HG03060 (cell line): ENCODE data around the gene BCL11B.

Experiments
- ATAC-seq: cut with Tn5 transposase; IDR thresholded peaks from one replicate; pipeline ENCODE4 v1.9.1; 2021; ENCODE audit warnings: low read depth, moderate number of reproducible peaks; ENCODE audit not compliant: unreplicated experiment

Gene BCL11B

DNA sequence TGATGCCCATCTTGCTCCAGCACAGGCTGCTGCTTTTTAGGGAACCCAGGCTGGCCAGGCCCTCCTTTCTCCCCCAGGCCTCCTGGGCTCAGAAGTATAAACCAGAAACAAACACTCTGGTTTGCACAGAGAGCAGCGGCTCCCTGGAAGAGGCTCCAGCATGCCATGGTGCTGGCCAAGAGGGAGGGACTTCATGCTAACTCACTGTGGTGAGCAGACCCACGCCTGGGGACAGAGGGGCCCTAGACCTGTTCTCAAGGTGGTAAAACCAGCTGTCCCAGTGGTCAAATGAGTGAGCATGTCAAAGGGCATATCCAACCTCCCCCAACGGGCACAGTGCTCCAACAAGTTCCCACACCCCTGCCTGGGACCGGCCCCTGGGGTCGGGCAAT, 15.5 kb downstream of the BCL11B start:
- no peak for ATAC-seq

DNA sequence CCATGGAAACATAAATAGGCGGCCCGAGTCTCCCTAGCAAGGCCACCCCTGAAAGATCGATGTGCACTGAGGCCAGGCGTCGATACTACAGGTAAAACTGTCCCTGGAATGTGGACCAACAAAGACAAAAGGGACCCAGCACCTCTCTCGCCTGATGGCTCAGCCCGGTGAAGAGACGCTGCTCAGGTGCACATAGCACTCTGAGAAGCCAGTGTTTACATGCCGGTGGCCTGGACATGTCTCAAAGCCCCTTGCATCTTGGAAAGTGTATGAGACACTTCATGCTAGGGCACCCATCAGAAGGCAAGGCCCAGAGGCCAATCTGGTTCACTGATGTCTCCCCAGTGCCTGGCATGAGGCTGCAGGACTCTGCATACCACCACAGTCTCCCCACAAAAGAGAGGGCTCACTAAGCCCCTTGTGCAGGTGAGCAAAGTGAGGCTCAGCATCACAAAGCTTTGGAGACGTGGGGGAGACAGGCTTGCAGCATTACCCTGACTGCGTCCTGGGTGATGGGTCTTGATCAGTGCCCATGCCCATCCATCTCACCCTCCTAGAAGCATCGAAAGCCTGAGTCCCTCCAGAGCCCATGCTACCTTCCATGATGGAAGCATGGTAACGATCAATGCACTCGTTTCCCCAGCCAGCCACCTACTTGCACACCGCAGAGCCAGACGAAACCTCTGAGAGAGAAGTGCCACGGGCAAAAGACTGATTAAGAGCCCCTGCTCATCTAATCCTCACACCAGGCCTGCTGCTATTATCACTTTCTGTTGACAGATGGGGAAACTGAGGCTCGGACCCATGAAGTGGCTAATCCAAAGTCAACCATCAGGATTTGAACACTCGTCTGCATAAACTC, 16.1 kb downstream of the BCL11B start:
- no peak for ATAC-seq

DNA sequence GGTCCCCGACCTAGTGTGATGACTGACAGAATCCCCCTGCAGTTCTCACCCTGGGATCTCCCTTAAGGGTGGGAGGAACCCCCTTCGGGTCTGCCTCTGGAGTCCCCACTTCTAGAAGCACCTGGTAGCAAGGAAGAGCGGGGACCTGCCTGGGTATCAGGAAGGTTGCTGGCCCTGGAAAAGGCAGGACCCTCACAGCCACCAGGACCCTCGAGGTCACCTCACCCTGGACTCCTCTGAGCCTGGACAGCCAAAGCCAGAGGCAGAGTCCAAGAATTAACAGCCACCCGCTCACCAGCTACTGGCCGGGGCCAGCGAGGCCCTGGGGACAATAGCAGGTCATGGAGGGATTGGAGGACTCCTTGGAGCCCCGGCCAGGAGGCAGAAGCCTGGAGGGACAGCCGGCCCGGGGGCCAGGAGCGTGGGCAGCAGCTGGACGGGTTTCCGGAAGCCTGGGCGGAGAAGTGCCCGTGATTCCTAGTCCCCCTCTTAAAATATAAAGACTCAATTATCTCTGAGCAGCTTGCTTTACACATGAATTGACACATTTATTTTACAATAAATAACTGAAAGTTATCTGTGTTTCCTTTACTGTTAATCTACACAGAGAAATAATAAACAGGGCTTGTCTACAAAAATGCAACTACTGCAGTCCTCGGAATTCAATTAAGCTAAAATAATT, 17.5 kb downstream of the BCL11B start:
- no peak for ATAC-seq

DNA sequence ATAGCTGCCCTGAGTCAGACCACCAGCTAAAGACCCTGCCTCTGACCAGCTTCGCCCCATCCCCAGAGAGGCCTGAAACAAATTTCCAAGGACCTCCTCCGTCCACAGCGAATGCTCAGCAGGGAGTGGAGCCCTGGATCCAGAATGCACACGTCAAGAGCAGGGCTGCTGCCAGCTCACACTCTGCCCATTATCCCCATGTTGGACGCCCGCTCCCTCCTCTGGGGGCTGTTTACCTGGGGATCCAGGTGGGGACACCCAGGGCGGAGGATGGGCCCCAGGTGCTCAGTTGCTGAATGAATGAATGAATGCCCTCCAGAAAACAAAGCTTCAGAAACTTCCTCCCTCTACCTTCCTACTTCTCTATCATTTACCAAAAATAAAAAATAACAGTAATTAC, 18.1 kb downstream of the BCL11B start:
- ATAC-seq: no peak

DNA sequence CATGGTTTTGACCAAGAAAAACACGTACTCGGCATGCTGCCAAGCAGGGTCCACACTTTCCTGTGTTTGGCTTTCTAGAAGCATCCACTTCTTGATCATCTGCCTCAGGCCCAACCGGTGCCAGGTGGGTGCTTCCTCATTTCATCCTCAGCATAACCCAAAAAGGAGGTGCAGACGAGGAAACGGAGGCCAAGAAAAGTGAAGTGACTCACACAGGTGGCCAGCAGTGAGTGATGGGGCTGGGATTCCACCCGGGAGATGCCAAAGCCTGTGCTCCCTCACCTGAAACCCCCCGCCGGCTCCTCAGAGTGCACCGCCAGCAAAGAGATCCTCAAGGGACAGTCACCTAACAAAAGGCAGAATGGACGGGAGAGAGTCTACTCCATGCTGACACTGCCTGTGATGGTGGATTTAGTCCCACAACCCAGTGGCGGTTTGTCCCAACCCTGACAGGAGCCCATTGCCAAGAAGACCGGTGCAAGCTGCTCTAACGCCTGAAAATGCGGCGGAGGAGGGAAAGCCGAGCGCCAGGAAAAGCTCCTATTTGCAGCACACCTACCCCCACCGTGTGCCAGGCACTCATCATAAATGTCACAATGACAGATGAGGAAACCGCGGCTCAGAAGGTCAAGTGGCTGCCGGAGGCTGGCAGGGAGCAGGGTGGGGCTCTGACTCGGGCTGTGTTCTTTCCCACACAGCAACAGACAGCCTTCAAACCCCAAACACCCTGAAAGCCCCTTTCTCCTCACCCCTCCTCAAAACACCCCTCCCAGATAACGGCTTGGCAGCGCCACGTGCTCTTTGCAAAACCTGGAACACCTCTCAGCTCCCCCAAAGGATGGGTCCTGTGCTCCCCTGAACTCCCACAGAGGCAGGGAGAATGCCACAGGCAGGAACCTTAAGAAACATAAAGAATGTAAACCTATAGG, 18.8 kb downstream of the BCL11B start:
- ATAC-seq: no peak

DNA sequence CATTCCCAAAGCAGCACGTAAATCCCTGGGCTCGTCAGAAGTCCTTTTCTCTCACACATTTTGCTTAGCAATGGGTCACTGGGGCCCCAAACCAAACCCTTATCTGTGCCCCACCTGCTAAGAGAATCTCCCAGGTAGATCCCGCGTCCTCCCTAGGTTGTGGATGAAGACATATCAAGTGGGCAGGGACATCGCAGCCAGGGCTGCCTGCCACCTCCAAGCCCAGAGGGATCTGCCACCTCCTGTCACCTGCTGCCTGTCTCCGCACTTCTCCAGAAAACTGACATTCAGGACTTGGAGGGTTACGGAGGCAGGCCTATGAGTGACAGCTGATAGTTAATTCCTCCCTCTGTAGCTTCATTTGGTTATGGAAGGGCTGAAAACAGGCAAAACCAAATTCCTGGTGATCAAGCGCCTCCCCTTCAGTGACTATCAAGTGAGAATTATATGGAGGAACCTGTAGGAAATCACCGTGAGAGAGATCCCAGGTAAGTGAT, 19.5 kb downstream of the BCL11B start:
- no peak for ATAC-seq

DNA sequence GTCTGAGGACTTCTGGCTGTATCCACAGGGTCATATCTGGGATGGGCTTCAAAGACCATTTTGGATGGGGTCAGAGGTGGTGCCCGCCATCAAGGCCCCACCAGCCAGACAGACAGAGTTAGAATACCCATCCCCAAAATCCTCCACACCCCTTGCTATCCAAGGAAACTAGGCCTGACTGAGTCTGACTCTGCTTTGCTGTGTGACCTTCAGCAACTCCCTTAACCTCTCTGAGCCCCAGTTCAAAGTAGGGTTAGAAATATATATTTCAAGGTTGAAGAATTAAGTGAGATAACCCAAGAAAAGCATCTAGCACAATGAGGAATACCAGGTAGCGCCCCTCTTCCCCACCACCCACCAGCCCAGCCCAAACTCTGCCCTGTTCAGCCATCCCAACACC, 20.3 kb downstream of the BCL11B start:
- no peak for ATAC-seq

DNA sequence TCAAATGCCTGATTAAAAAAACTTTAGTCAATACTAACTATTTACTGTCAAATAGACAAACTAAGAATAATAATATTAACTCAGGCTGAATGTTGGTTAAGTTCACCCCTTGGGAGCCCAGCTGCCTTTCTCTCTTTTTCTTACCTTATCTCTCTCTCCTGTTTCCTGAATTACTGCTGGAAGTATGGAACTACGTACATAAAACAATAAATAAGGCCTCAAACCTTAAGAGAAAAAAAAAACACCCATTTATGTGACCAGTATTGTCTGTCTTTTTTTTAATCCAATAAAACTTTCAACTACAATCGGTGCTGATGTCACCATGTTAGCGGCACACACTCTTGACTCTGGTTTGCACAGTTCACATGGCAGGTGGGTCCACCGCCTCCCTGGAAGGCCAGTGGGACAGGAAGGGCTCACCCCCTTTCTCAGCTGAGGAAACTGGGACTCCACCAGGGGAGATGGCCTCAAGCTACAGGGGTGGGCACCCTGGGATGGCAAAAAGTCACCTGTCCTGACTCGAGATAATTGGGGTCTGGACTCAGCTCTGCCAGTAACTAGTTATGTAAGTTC, 21.3 kb downstream of the BCL11B start:
- ATAC-seq: no peak

DNA sequence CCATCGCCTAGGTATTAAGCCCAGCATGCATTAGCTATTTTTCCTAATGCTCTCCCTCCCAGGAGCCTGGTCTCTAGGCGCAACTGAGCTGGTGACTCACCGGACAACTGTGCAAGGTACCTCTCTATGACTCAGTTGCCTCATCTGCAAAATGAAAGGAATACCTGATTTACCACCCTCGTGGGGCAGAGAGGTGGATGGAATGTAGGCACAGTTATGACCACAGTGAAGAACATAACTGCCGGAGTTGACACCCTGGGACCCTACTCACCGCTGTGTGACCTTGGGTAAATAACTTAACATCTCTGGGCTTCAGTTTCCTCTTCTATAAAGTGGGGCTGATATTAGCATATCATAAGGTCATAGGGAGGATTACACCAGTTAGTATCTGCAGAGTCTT, 22.6 kb downstream of the BCL11B start:
- ATAC-seq: no peak

DNA sequence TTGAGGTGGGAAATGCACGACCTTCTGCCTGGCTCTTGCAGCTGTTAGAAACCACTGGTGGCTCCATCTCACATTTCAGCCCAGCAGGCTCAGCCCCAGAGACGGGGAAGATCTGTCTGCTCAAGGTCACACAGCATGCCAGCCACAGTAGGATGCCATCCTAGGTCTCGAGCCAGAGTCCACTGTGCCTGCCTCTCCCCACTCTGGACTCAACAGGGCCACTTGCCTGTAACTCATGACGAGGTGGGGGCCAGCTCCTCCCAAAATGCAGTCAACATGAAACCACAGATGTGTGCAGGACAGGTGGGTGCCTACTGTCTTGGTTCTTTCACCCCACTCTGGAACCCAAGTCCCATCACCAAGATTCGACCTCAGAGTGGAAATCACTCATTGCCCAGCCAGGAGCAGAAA, 23.2 kb downstream of the BCL11B start:
- ATAC-seq: no peak

DNA sequence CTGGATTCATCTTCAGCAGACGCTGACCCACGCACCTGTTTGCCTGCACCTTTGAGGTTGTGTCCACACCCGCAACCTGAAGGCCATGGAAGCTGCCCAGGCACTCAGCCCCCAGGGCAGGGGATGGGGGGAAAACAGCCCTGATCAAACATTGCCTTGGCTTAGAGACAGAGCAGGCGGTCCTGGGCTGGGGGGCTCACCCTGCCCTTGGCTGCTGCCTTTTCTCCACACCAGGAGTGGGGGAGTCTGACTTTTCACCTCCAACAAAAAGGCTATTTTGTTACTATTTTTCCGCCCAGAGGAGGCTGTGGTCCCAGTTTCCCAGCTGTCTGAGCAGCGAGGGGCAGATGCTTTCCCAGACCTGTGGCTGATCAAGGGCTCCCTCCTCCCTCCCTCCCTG, 24.2 kb downstream of the BCL11B start:
- no peak for ATAC-seq

DNA sequence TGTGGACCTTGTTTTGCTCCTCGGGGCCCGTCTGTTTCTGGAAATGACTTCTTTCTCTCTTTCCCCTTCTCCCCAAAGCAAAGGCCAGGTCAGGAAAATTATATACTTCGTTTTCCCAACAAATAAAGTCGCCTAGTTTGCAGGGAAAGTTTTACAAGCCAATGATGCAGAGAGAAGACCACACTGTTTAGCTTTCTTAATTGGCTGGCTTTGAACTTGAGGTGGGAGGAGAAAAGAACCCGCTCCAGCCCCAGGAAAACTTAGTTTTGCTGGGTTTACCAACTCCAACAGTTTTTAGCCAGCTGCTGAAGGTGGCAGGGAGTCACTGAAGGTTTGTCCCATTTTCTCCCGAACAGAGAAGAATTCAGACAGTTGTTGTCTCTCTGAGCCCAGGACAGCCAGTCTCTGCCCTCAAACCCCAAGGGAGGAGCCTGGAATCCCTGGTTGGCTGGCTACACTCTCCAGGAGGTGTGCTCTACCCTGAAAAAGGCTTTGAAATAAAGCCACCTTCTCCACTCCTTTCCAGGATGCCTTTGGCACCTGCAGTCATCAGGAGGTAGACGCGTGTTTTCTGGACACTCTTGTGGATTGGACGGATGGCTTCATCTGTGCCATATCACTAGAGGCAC, 24.8 kb downstream of the BCL11B start:
- no peak for ATAC-seq

DNA sequence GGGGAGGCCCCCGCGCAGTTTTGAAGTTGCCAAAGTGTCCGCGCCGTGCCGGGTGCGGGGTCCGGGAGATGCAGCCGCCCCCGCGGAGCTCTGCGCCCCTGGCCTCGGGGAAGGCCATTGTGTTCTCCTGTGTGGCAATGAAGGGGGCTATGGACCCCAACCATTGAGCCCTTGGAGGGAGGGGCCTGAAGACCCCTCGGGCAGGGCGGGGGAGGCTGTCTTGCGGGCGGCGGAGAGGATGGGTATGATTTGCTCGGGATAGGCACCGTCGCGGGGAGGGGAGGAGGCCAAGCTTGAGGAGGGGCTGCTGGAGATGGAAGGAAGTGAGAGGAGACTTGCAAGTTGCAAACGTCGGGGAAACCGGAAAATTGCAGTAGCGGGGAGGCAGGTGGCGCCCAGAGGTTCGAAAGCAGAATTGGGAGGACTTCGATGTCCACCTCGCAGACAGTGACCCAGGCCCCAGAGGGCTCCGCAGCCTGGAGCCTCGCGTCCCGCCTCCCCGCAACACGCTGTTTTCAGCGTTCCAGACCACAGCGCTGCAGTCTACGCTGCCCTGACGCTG, 25.4 kb downstream of the BCL11B start:
- no peak for ATAC-seq

DNA sequence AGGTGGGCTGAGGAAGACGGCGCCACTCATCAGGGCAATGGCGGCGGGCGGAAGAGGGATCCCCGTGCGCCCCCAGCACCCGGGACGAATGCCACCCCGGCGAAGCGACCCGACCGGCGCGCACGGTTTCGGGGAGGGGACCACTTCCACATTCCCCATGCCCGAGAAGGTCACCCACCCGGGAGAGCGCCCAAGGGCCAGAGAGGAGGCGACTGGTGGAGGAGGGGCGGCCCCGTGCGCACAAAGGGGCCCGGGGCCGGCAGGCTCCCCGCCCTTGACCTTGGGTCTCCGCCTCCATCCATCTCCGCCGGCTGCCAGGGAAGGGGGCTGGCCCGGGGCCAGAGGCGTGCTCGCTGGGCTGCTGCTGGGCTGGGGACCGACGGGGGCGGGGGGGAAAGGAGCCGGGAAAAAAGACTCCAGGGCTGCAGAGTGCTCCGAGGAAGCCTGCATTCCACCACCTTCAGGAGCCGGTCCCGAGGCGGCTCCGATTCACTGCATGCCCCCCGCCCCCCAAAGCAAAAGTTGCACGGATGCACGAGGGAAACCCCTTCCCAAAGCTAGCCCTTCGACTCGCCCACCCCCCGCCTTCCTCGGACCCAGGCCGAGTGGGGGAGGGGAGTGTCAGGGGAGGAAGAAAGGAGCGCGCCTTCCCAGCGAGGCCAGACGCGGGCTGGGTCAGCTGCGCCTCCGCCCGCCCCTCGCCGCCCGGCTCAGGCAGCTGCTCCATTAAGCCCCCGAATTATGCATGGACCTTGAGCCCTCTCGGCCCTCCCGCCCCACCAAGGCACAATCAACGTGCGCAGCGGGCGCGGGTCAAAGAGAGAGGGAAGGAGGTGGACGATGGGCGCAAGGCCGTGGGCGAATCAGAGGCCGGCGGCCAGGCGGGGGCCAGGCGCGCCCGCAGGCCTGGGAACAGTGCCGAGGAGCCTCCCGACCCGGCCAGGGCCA, 26.2 kb downstream of the BCL11B start:
- no peak for ATAC-seq

DNA sequence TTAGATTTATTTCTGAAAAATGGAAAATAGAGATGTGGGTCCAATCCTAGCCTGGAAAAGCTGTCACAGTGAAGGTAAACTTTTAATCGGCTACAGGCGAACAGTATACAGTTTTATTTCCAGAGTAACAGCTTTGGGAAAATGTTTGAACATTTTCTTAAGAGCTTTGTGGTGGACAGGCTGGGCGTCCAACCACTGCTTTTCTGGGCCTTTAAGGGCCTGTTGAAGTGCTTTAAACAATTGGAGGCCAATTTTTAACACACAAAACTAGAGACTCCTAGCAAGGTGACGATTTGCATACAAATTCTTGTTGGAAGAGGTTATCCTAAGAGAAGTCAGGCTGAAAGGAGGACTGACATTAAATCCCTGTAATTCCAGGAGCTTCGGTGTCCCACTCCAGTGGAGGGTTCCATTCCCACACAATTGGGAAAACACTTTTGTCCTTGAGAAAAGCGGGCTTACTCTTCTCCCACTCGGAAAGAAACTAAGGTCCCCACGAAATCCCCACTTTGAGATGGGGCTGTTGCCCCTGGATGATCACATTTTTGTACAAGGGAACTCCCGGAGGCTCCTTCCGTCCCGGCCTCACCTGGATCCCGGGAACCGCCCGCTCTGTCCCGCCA, 26.9 kb downstream of the BCL11B start:
- ATAC-seq: no peak

DNA sequence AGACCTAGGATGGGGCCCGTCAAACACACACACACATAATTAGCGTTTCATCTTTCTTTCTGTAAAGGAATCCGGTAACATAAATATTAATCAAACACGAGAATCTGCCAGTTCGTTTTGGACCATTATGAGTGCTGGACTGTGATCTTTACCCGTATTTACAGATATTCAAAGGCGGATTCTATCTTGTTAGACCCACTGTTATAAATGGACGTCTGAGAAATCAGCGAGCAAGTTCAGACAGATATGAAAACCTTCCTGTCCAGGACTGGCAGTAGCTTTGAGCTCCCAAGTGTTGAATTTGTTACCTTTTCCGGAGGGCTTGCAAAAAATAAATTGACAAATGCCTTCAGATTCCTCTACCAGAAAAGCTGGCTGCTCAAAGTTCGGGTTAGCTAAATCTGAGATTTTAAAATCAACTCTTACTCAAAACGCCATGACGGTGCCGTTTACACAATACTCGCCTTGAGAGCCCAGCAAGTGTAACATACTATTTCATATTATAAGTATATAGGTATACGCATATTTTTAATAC, 27.6 kb downstream of the BCL11B start:
- no peak for ATAC-seq

DNA sequence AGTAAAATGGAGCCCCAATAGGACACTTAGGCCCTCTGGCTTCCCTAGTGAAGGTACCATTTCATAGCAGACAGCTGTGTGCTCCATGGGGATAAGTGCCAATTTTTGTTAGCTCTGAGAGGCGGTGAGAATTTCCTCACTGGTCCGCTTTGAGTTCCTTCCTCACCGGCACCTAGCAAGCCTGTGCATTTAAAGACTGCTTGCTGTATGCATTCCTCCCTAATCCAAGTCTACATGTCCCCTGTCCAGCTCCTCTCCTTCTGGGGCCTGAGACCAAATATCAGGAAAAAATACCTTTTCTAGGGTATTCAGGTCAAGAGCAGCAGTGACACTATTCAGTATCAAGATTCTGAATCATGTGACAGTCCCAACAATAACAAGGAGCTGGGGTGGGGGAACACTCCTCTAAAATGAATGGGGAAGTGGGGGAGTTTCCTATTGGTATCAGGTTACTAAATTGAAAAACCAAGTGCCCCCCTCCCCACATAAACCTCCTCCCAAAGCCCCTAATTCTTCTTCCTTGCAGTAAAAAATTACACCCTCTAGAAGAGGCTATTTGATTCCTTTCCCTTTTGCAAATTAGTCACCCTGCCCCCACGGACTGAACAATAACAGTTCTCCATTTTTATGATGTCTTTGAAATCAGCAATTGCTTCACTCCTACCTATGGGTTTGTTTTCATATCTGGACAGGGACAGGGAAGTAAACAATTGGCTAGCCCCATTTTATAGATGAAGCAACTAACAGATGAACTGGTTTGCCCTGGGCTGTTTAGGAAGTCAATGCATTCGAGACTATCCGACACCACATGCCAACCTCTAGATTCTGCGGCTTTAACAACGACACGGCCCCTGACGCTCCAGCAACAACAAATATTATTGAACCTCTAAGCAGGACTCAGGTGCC, 28.9 kb downstream of the BCL11B start:
- no peak for ATAC-seq
